ENCODE measurements around the gene SMG9. TPM values are rescaled to one million over a fixed set of nuclear protein-coding genes. Genes with fewer than 3 reads are reported as not detected.

The SMG9 gene
- polyA plus RNA-seq, 1 experiment = 14.8 TPM

- TF ChIP-seq CTCF (IDR thresholded peaks at IDR 0.05; ENCODE audit: insufficient read depth, low read depth, low read length) = no peak
- Histone ChIP-seq H3K36me3 (ENCODE audit: control insufficient read depth, insufficient read depth, low read length) (no peaks in the 10 kb centered on the region), H3K27me3 (ENCODE audit: control insufficient read depth, insufficient read depth, low read length) (peaks cover 2% of the 10 kb centered on the region), H3K4me3 (ENCODE audit: low read depth, low read length) (no peak overlapping the region)
- no peak for DNase-seq (ENCODE audit: low read depth)
- POLR2A ChIA-PET = no interaction called here
- CTCF ChIA-PET = interaction anchor here (1.4 kb wide), 1 partner anchor 52 kb away, joined by 6 read pairs; no protein-coding TSS in a partner anchor
Observed at GRCh38 chr19:43692877-43693276, 61.9 kb downstream of the SMG9 start.

GRCh38 chr19:43692385-43692784 is 62.4 kb downstream of the SMG9 start:
- H3K4me3 ChIP-seq (ENCODE audit: low read depth, low read length) = no peak overlapping the region
- no peaks in the 10 kb centered on the region for H3K36me3 ChIP-seq (ENCODE audit: control insufficient read depth, insufficient read depth, low read length)
- POLR2A ChIA-PET = no interaction called here
- no peak for DNase-seq (ENCODE audit: low read depth)
- no peak for TF ChIP-seq CTCF (IDR thresholded peaks at IDR 0.05; ENCODE audit: insufficient read depth, low read depth, low read length)
- CTCF ChIA-PET = no interaction called here
- peaks cover 2% of the 10 kb centered on the region; the same call in 1 of the 2 replicates for H3K27me3 ChIP-seq (ENCODE audit: control insufficient read depth, insufficient read depth, low read length)

GRCh38 chr19:43691755-43692154 is 63.0 kb downstream of the SMG9 start:
- POLR2A ChIA-PET = no interaction called here
- Histone ChIP-seq H3K27me3 (ENCODE audit: control insufficient read depth, insufficient read depth, low read length) (peaks cover 2% of the 10 kb centered on the region; the same call in 1 of the 2 replicates), H3K4me3 (ENCODE audit: low read depth, low read length) (no peak overlapping the region), H3K36me3 (ENCODE audit: control insufficient read depth, insufficient read depth, low read length) (no peaks in the 10 kb centered on the region)
- CTCF ChIA-PET = no interaction called here
- TF ChIP-seq CTCF (IDR thresholded peaks at IDR 0.05; ENCODE audit: insufficient read depth, low read depth, low read length) = no peak
- no peak for DNase-seq (ENCODE audit: low read depth)

GRCh38 chr19:43690890-43691289 is 63.9 kb downstream of the SMG9 start:
- Histone ChIP-seq H3K4me3 (ENCODE audit: low read depth, low read length) (no peak overlapping the region), H3K36me3 (ENCODE audit: control insufficient read depth, insufficient read depth, low read length) (no peaks in the 10 kb centered on the region), H3K27me3 (ENCODE audit: control insufficient read depth, insufficient read depth, low read length) (0 out of 2 replicates have a peak, but pooled peaks cover 2% of the 10 kb centered on the region)
- ChIA-PET CTCF (interaction anchor here (0.6 kb wide), 1 partner anchor 166 kb away, joined by 3 read pairs; no protein-coding TSS in a partner anchor), POLR2A (no interaction called here)
- TF ChIP-seq CTCF (IDR thresholded peaks at IDR 0.05; ENCODE audit: insufficient read depth, low read depth, low read length) = no peak
- DNase-seq (ENCODE audit: low read depth) = no peak

- DNase-seq (ENCODE audit: low read depth) = no peak
- TF ChIP-seq CTCF (IDR thresholded peaks at IDR 0.05; ENCODE audit: insufficient read depth, low read depth, low read length) = no peak
- Histone ChIP-seq H3K4me3 (ENCODE audit: low read depth, low read length) (no peak overlapping the region), H3K27me3 (ENCODE audit: control insufficient read depth, insufficient read depth, low read length) (0 out of 2 replicates have a peak, but pooled peaks cover 2% of the 10 kb centered on the region), H3K36me3 (ENCODE audit: control insufficient read depth, insufficient read depth, low read length) (no peaks in the 10 kb centered on the region)
- ChIA-PET POLR2A (no interaction called here), CTCF (interaction anchor here (0.6 kb wide), 1 partner anchor 166 kb away, joined by 3 read pairs; no protein-coding TSS in a partner anchor)
Observed at GRCh38 chr19:43690444-43690843, 64.3 kb downstream of the SMG9 start.
